HCT116 (cell line): Measurements from ENCODE around the gene PALMD. TPM values are rescaled to one million over a fixed set of nuclear protein-coding genes. Genes with fewer than 3 reads are reported as not detected.

ENCODE experiments used
- ATAC-seq: fragments of 200-7000 bp; cut with Tn5 transposase; 2 replicates; pipeline ENCODE4 v1.9.1; 2020; ENCODE audit warnings: mild to moderate bottlenecking, moderate library complexity
- BruUV-seq: library from RNA; stranded (reverse); fragments of 400-500 nt; replicated peaks from 2 replicates; lab custom pipeline; 2021; lab: Mats Ljungman, UMichigan
- CTCF ChIA-PET: fragments of 300-600 bp; sonication (Branson Sonifier 250); formaldehyde crosslinking; loops from one replicate; lab custom pipeline; 2021; ENCODE audit warnings: antibody characterized with exemption; lab: Charles Lee
- POLR2A ChIA-PET: fragments of 300-600, 350-600 bp; sonication (Branson Sonifier 250); formaldehyde crosslinking; loops from one replicate; lab custom pipeline; 2021; ENCODE audit warnings: antibody characterized with exemption; lab: Charles Lee
- RAD21 ChIA-PET, 2 experiments: fragments of 300-600 bp; sonication (Branson Sonifier 250); formaldehyde crosslinking; loops; one replicate each; lab custom pipeline; 2023; ENCODE audit warnings: low total read pairs in 2 of 2; ENCODE audit not compliant: uncharacterized antibody in 2 of 2, unreplicated experiment in 2 of 2, low non-redundant PET in 1 of 2; lab: Charles Lee
- DNase-seq: peaks from one replicate; pipeline ENCODE4 v3.0.0-alpha.2; 2010; ENCODE audit warnings: low read depth, low spot score
- H2AFZ ChIP-seq: fragments of 200-600 bp; shearing (Covaris generic), sonication (generic); 2 replicates; pipeline ENCODE4 v1.6.1; 2017; ENCODE audit warnings: low read depth, mixed run types, mixed read lengths, antibody characterized with exemption, low read length; ENCODE audit not compliant: poor library complexity, severe bottlenecking
- H3K27ac ChIP-seq: 2 replicates; pipeline ENCODE4 v1.5.1; 2012; ENCODE audit warnings: low read depth, low read length
- H3K27me3 ChIP-seq: fragments of 200-600 bp; sonication (generic); 2 replicates; pipeline ENCODE4 v1.6.1; 2016; ENCODE audit warnings: mixed run types, low read length, mixed read lengths; ENCODE audit not compliant: insufficient read depth
- H3K36me3 ChIP-seq, 2 experiments: fragments of 200-500 bp in 1 of 2; fragments of 200-600 bp in 1 of 2; sonication (Bioruptor generic) in 1 of 2; sonication (generic) in 1 of 2; 2 replicates each; pipeline versions ENCODE4 v1.5.1 to v1.6.1; 2014 to 2016; ENCODE audit warnings: low read length in 2 of 2, inconsistent platforms in 1 of 2, mixed read lengths in 1 of 2, mixed run types in 1 of 2; ENCODE audit not compliant: insufficient read depth in 2 of 2, control insufficient read depth in 1 of 2
- H3K4me1 ChIP-seq, 2 experiments: fragments of 200-600 bp in 1 of 2; sonication (generic) in 1 of 2; 2 replicates each; pipeline versions ENCODE4 v1.5.1 to v1.6.1; 2012 to 2017; ENCODE audit warnings: low read length in 2 of 2, inconsistent platforms in 1 of 2, mild to moderate bottlenecking in 1 of 2, mixed read lengths in 1 of 2, mixed run types in 1 of 2, moderate library complexity in 1 of 2; ENCODE audit not compliant: insufficient read depth in 2 of 2, control insufficient read depth in 1 of 2
- H3K4me2 ChIP-seq: fragments of 200-600 bp; sonication (generic); 2 replicates; pipeline ENCODE4 v1.6.1; 2017; ENCODE audit warnings: mixed run types, low read length, mixed read lengths
- H3K4me3 ChIP-seq, 2 experiments: fragments of 200-600 bp in 1 of 2; sonication (generic) in 1 of 2; replicated peaks in 1 of 2; 2 replicates each; pipeline ENCODE4 v1.5.1; 2011 to 2016; ENCODE audit warnings: low read length in 2 of 2, control low read depth in 1 of 2, low read depth in 1 of 2, mild to moderate bottlenecking in 1 of 2, mixed read lengths in 1 of 2, mixed run types in 1 of 2
- H3K79me2 ChIP-seq: fragments of 200-600 bp; sonication (generic); 2 replicates; pipeline ENCODE4 v1.6.1; 2017; ENCODE audit warnings: mild to moderate bottlenecking, mixed run types, low read length, moderate library complexity, mixed read lengths; ENCODE audit not compliant: insufficient read depth
- H3K9ac ChIP-seq: fragments of 200-600 bp; sonication (generic); 2 replicates; pipeline ENCODE4 v1.6.1; 2016; ENCODE audit warnings: low read length, mixed read lengths
- H3K9me2 ChIP-seq: fragments of 200-600 bp; sonication (generic), shearing (Covaris generic); 2 replicates; pipeline ENCODE4 v1.6.1; 2017; ENCODE audit warnings: mixed run types, mild to moderate bottlenecking, moderate library complexity; ENCODE audit not compliant: insufficient read depth
- H3K9me3 ChIP-seq, 2 experiments: fragments of 200-500 bp in 1 of 2; fragments of 200-600 bp in 1 of 2; sonication (Bioruptor generic) in 1 of 2; sonication (generic) in 1 of 2; 2 replicates each; pipeline ENCODE4 v1.6.1; 2014 to 2017; ENCODE audit warnings: low read length in 2 of 2, mixed read lengths in 2 of 2, inconsistent platforms in 1 of 2, low read depth in 1 of 2, mild to moderate bottlenecking in 1 of 2, mixed run types in 1 of 2, moderate library complexity in 1 of 2; ENCODE audit not compliant: control insufficient read depth in 1 of 2, insufficient read depth in 1 of 2
- H4K20me1 ChIP-seq: fragments of 200-600 bp; sonication (generic), shearing (Covaris generic); 2 replicates; pipeline ENCODE4 v1.6.1; 2017; ENCODE audit warnings: mixed run types, mild to moderate bottlenecking, moderate library complexity; ENCODE audit not compliant: insufficient read depth
- ELF1 ChIP-seq: IDR thresholded peaks from 2 replicates; pipeline ENCODE4 v1.6.1; 2012; ENCODE audit warnings: low read depth, borderline replicate concordance
- JUND ChIP-seq: IDR thresholded peaks from 2 replicates; pipeline ENCODE4 v1.6.1; 2012
- RAD21 ChIP-seq: IDR thresholded peaks from 2 replicates; pipeline ENCODE4 v1.6.1; 2012; ENCODE audit warnings: low read depth, mild to moderate bottlenecking
- SRF ChIP-seq: IDR thresholded peaks from 2 replicates; pipeline ENCODE4 v1.6.1; 2012; ENCODE audit warnings: low read depth
- intact Hi-C: fragments of 100-400 bp; cut with micrococcal nuclease; formaldehyde crosslinking; loops from 2 replicates; pipeline ENCODE4 v1.10.0; 2022
- total RNA-seq: library from RNA; stranded (reverse); gene quantifications from one replicate; pipeline ENCODE4 v1.2.1, GENCODE V29; 2021; ENCODE audit not compliant: unreplicated experiment
- TF ChIP-seq, protein P1 (sequence below): IDR thresholded peaks from 2 replicates; pipeline ENCODE4 v1.6.1; 2012; ENCODE audit warnings: low read depth
- TF ChIP-seq, protein P2 (sequence below): IDR thresholded peaks from 2 replicates; pipeline ENCODE4 v1.6.1; 2012

The PALMD gene
- total RNA-seq, 1 experiment from 2014 or later, result 0.12 TPM

DNA sequence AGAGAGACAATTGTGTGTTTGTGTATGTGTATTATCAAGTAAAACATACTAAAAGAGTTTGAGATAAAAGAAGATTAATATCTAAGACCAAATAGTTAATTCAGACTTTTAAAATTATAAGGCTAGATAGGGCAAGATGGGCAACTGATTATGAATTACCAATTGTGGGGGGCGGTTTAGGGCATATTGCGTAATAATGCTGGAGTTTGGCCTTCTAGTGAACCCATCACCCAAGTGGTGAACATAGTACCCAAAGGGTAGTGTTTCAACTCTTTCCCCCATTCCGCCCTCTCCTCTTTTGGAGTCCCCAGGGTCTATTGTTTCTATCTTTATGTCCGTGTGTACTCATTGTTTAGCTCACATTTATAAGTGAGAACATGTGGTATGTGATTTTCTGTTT is 65.1 kb downstream of the PALMD start:
- intact Hi-C loops, result no loop called here

DNA sequence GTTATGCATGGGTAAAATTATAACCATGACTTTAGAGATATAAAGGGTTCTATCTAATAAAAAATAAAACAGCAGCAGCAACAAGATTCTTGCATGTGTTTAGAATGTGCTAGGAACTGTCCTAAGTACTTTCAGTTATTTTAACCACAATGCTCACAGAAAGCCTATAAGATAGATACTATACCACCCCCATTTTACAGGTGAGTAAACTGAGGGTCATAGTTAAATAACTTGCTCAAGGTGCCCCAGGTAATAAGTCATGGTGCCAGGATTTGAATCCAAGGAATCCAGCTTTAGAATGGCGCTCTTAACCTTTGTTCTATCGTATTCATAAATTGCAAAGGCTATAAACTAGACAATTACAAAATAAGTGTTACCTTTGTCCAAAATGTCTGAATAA is 67.1 kb downstream of the PALMD start:
- no TSS peak for BruUV-seq

More for the DNA sequence above, 65.1 kb downstream of the PALMD start:
- H3K27ac ChIP-seq, result no peak overlapping the region
- BruUV-seq, result no TSS peak
- H3K4me2 ChIP-seq, result no peak overlapping the region
- H3K4me1 ChIP-seq, result no peaks in the 10 kb centered on the region
- TF ChIP-seq SRF, result no peak
- no peak overlapping the region for H3K4me3 ChIP-seq
- ATAC-seq, result no peak
- H3K9me3 ChIP-seq, result no peaks in the 10 kb centered on the region
- ChIA-PET CTCF (no interaction called here), RAD21 (no interaction called here), POLR2A (no interaction called here)
- H3K27me3 ChIP-seq, result no peaks in the 10 kb centered on the region
- H3K79me2 ChIP-seq, result no peaks in the 10 kb centered on the region
- no peak overlapping the region for H2AFZ ChIP-seq
- H3K9me2 ChIP-seq, result no peaks in the 10 kb centered on the region
- peaks cover 0 to 16% of the 10 kb centered on the region in 2 experiments; a peak in 3 of 4 replicates for H3K36me3 ChIP-seq
- no peaks in the 10 kb centered on the region for H4K20me1 ChIP-seq
- no peak overlapping the region for H3K9ac ChIP-seq
- DNase-seq, result no peak

More for the DNA sequence above, 67.1 kb downstream of the PALMD start:
- Histone ChIP-seq H3K79me2 (no peaks in the 10 kb centered on the region), H4K20me1 (no peaks in the 10 kb centered on the region), H3K9me3 (no peaks in the 10 kb centered on the region), H3K4me3 (no peak overlapping the region), H3K9ac (no peak overlapping the region), H3K36me3 (peaks cover 0 to 16% of the 10 kb centered on the region in 2 experiments), H3K9me2 (no peaks in the 10 kb centered on the region), H2AFZ (no peak overlapping the region), H3K27me3 (no peaks in the 10 kb centered on the region), H3K27ac (no peak overlapping the region), H3K4me1 (no peaks in the 10 kb centered on the region), H3K4me2 (no peak overlapping the region)
- ChIA-PET POLR2A (no interaction called here), CTCF (no interaction called here), RAD21 (no interaction called here)
- TF ChIP-seq, protein P1, sequence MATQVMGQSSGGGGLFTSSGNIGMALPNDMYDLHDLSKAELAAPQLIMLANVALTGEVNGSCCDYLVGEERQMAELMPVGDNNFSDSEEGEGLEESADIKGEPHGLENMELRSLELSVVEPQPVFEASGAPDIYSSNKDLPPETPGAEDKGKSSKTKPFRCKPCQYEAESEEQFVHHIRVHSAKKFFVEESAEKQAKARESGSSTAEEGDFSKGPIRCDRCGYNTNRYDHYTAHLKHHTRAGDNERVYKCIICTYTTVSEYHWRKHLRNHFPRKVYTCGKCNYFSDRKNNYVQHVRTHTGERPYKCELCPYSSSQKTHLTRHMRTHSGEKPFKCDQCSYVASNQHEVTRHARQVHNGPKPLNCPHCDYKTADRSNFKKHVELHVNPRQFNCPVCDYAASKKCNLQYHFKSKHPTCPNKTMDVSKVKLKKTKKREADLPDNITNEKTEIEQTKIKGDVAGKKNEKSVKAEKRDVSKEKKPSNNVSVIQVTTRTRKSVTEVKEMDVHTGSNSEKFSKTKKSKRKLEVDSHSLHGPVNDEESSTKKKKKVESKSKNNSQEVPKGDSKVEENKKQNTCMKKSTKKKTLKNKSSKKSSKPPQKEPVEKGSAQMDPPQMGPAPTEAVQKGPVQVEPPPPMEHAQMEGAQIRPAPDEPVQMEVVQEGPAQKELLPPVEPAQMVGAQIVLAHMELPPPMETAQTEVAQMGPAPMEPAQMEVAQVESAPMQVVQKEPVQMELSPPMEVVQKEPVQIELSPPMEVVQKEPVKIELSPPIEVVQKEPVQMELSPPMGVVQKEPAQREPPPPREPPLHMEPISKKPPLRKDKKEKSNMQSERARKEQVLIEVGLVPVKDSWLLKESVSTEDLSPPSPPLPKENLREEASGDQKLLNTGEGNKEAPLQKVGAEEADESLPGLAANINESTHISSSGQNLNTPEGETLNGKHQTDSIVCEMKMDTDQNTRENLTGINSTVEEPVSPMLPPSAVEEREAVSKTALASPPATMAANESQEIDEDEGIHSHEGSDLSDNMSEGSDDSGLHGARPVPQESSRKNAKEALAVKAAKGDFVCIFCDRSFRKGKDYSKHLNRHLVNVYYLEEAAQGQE, result no peak
- TF ChIP-seq, protein P2, sequence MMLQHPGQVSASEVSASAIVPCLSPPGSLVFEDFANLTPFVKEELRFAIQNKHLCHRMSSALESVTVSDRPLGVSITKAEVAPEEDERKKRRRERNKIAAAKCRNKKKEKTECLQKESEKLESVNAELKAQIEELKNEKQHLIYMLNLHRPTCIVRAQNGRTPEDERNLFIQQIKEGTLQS, result no peak
- no peak for TF ChIP-seq ELF1
- TF ChIP-seq RAD21, result no peak
- TF ChIP-seq JUND, result no peak
- DNase-seq (no peak), ATAC-seq (no peak)
- intact Hi-C loops, result no loop called here
